ENCODE data around the gene PHACTR2.
"Not testable (repeated sequence)": the region's sequence is repeated elsewhere in the genome, so short reads cannot be mapped to it uniquely, and the experiment has no call there.

PHACTR2 gene

GRCh38 chr6:143701349-143702234, 23.8 kb downstream of the PHACTR2 start:
- Mint-ChIP-seq H3K9me3 (no peaks in the 10 kb centered on the region), H3K4me3 (no peak overlapping the region), H3K27me3 (no peaks in the 10 kb centered on the region), H3K36me3 (peaks cover 5% of the 10 kb centered on the region), H3K27ac (no peak overlapping the region), H3K4me1 (peaks cover 6% of the 10 kb centered on the region)

- Mint-ChIP-seq H3K27me3 (no peaks in the 10 kb centered on the region), H3K9me3 (no peaks in the 10 kb centered on the region), H3K4me3 (no peak overlapping the region), H3K27ac (no peak overlapping the region), H3K36me3 (peaks cover 13% of the 10 kb centered on the region), H3K4me1 (peaks cover 3% of the 10 kb centered on the region)
Measured at GRCh38 chr6:143705569-143705968, 27.8 kb downstream of the PHACTR2 start.

DNA sequence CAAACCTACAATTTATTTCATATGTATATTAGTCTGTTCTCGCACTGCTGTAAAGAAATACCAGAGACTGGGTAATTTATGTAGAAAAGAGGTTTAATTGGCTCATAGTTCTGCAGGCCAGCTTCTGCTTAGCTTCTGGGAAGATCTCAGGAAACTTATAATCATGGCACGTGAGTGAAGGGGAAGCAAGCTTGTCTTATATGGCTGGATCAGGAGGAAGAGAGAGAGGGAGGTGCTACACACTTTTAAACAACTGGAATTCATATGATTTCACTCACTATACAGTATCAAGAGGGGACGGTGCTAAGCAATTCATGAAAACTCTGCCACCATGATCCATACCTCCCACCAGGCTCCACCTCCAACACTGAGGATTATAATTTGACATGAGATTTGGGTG, 29.9 kb downstream of the PHACTR2 start:
- peaks cover 13% of the 10 kb centered on the region for H3K36me3 Mint-ChIP-seq
- peaks cover 3% of the 10 kb centered on the region for H3K4me1 Mint-ChIP-seq
- H3K9me3 Mint-ChIP-seq, result no peaks in the 10 kb centered on the region
- no peaks in the 10 kb centered on the region for H3K27me3 Mint-ChIP-seq
- H3K27ac Mint-ChIP-seq, result no peak overlapping the region
- no peak overlapping the region for H3K4me3 Mint-ChIP-seq

DNA sequence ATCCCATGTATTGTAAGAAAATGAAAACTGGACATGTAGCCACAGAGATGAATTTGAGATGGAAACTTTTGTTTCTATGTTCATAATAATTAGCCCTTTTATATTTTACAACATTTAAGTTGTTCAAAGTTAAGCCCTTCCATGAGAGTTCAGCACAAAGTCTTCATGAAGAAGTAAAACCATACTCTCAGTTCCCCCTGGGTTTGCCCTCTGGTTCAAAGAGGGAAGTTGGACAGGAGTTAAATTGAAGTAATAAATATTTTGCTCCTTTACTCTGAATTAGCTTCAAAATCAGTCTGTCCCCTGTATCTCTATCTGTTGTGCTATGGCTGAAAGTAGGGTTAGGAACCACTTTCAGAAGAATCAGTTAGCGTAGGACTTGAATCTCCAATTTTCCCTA, 31.1 kb downstream of the PHACTR2 start:
- Mint-ChIP-seq H3K4me1 (peaks cover 3% of the 10 kb centered on the region), H3K9me3 (no peaks in the 10 kb centered on the region), H3K4me3 (no peak overlapping the region), H3K27me3 (no peaks in the 10 kb centered on the region), H3K36me3 (peaks cover 14% of the 10 kb centered on the region), H3K27ac (no peak overlapping the region)

- H3K27me3 Mint-ChIP-seq, result no peaks in the 10 kb centered on the region
- H3K4me1 Mint-ChIP-seq, result peaks cover under 1% of the 10 kb centered on the region
- H3K27ac Mint-ChIP-seq, result no peak overlapping the region
- H3K36me3 Mint-ChIP-seq, result peaks cover 11% of the 10 kb centered on the region
- H3K9me3 Mint-ChIP-seq, result no peaks in the 10 kb centered on the region
- no peak overlapping the region for H3K4me3 Mint-ChIP-seq
Measured at GRCh38 chr6:143711714-143712113, 33.9 kb downstream of the PHACTR2 start.

DNA sequence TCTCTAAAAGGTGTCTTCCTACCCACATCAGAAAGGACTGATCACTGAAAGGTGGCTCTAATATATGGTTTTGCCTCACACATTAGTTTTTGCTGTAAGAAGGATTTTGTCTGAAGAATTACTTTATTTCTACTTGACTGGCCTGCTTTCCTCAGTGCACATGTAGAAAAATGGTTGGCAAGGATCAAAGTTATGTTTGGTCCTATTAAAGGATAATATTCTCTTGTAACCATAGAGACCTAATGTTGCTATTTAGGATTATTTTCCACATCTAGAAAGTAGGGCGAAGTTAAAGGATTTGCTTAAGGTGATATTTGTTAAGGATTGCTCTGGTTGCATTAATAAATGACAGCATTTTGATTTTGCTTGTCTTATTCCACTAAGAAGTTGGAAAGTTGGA, 40.7 kb downstream of the PHACTR2 start:
- no peak overlapping the region for H3K27ac Mint-ChIP-seq
- H3K36me3 Mint-ChIP-seq, result peaks cover 17% of the 10 kb centered on the region
- H3K4me1 Mint-ChIP-seq, result no peaks in the 10 kb centered on the region
- peaks cover 11% of the 10 kb centered on the region for H3K9me3 Mint-ChIP-seq
- H3K4me3 Mint-ChIP-seq, result no peak overlapping the region
- H3K27me3 Mint-ChIP-seq, result no peaks in the 10 kb centered on the region

DNA sequence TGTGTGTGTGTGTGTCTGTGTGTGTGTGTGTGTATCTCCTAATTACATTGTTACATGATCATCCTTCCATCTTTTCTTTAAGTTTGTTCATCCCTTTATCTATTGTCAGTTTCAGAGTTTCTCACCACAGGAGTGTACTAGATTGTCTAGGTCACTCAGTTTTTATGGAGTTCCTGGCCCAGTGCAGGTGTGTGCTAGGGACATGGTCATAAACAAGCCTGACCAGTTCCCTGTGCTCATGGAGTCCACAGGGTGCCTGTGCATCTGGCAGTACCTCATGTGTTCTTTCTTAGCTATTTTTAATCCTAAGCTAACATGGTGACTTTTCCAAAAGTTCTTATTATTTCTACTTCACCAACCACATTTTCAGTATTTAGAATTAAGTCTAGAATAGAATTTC, 43.9 kb downstream of the PHACTR2 start:
- H3K27ac Mint-ChIP-seq, result no peak overlapping the region
- no peak overlapping the region for H3K4me3 Mint-ChIP-seq
- peaks cover 17% of the 10 kb centered on the region for H3K9me3 Mint-ChIP-seq
- no peaks in the 10 kb centered on the region for H3K27me3 Mint-ChIP-seq
- H3K4me1 Mint-ChIP-seq, result no peaks in the 10 kb centered on the region
- peaks cover 27% of the 10 kb centered on the region for H3K36me3 Mint-ChIP-seq

GRCh38 chr6:143724876-143725275, 47.1 kb downstream of the PHACTR2 start:
- peaks cover 32% of the 10 kb centered on the region for H3K36me3 Mint-ChIP-seq
- peaks cover 6% of the 10 kb centered on the region for H3K4me1 Mint-ChIP-seq
- H3K27ac Mint-ChIP-seq, result no peak overlapping the region
- H3K4me3 Mint-ChIP-seq, result no peak overlapping the region
- H3K27me3 Mint-ChIP-seq, result no peaks in the 10 kb centered on the region
- H3K9me3 Mint-ChIP-seq, result peaks cover 17% of the 10 kb centered on the region

DNA sequence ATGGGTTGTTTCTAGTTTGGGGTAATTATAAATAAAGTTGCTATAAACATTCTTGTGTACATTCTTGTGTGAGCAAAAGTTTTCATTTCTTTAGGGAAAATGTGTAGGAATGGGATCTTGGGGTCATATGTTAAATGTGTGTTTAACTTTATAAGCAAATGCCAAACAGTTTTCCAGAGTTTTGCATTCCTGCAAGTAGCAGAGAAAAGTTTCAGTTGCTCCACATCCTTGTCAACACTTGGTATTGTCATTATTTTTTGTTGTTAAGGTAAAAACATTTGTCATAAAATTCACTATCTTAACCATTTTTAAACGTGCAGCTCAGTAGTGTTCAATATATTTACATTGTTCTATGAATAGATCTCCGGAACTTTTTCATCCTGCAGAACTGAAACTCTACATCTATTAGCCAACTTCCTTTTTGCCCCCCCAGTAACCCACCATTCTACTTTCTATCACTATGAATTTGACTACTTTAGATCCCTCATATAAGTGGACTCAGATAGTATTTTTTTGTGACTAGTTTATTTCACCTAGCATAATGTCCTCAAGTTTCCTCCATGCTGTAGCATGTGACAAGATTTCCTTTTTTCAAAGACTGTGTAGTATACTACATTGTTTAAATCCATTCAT, 48.4 kb downstream of the PHACTR2 start:
- Mint-ChIP-seq H3K27ac (no peak overlapping the region), H3K36me3 (peaks cover 28% of the 10 kb centered on the region), H3K4me3 (no peak overlapping the region), H3K4me1 (peaks cover 6% of the 10 kb centered on the region), H3K27me3 (no peaks in the 10 kb centered on the region), H3K9me3 (peaks cover 17% of the 10 kb centered on the region)

- Mint-ChIP-seq H3K36me3 (peaks cover 28% of the 10 kb centered on the region), H3K4me3 (no peak overlapping the region), H3K27ac (no peak overlapping the region), H3K9me3 (peaks cover 17% of the 10 kb centered on the region), H3K27me3 (no peaks in the 10 kb centered on the region), H3K4me1 (peaks cover 12% of the 10 kb centered on the region)
Measured at GRCh38 chr6:143727035-143727434, 49.3 kb downstream of the PHACTR2 start.

DNA sequence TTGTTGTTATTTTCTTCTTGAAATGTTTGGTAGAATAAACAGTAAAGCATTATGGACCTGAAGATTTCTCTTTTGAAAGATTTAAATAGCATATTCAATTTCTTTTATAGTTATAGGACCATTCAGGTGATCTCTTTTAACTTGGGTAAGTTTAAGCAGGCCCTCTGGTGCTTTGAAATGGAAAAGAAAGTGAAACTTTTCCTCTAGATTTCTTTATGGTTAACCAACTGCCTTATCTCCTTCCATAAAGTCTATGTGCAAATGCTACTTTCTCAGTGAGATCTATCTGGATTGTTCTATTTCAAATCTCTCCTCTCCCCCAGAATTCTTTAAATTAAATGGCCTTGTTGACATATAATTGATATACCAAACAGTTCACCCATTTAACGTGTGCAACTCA, 54.0 kb downstream of the PHACTR2 start:
- peaks cover 6% of the 10 kb centered on the region for H3K36me3 Mint-ChIP-seq
- no peaks in the 10 kb centered on the region for H3K9me3 Mint-ChIP-seq
- peaks cover 31% of the 10 kb centered on the region for H3K4me1 Mint-ChIP-seq
- peak overlapping the region; percentile 2 for H3K4me3 Mint-ChIP-seq
- H3K27ac Mint-ChIP-seq, result no peak overlapping the region
- H3K27me3 Mint-ChIP-seq, result no peaks in the 10 kb centered on the region

DNA sequence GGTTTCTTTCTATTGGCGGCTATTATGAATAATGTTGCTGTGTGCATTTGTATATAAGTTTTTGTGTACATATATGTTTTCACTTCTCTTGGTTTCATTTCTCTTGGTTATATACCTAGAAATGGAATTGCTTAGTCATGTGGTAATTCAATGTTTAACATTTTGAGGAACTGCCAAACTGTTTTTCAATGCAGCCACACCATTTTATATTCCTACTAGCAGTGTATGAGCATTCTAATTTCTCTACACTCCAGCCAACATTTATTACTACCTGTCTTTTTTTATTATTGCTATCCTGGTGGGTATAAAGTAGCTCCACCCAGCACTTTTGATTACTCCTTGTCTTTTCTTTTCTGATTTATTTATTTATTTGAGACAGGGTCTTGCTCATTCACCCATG, 54.8 kb downstream of the PHACTR2 start:
- Mint-ChIP-seq H3K9me3 (no peaks in the 10 kb centered on the region), H3K36me3 (peaks cover 2% of the 10 kb centered on the region), H3K27me3 (no peaks in the 10 kb centered on the region), H3K4me1 (peaks cover 26% of the 10 kb centered on the region), H3K27ac (no peak overlapping the region), H3K4me3 (peak overlapping the region; percentile 2)

DNA sequence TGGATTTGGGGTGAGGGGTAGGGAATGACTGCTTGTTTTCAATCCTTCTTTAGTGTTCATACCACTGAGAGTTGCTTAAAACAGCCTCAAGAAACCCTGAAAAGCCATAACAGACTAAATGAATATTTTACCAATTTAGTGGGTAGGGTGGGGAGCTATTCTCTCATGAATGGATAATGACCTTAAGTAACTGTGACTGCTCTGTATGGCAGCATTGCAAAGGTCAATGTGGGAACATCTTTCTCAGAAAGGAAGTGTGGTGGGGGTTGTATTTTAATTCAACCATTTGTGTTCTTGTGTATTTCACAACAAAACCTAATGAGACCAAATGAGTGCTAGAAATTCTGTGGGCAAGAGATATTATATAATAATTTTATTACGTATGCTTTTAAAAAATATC, 55.7 kb downstream of the PHACTR2 start:
- Mint-ChIP-seq H3K27ac (no peak overlapping the region), H3K9me3 (no peaks in the 10 kb centered on the region), H3K4me1 (peaks cover 29% of the 10 kb centered on the region), H3K27me3 (no peaks in the 10 kb centered on the region), H3K36me3 (peaks cover 2% of the 10 kb centered on the region), H3K4me3 (no peak overlapping the region)

- H3K27me3 Mint-ChIP-seq, result no peaks in the 10 kb centered on the region
- H3K4me1 Mint-ChIP-seq, result peaks cover 35% of the 10 kb centered on the region
- peaks cover 3% of the 10 kb centered on the region for H3K36me3 Mint-ChIP-seq
- H3K9me3 Mint-ChIP-seq, result no peaks in the 10 kb centered on the region
- no peak overlapping the region for H3K27ac Mint-ChIP-seq
- no peak overlapping the region for H3K4me3 Mint-ChIP-seq
Measured at GRCh38 chr6:143734641-143735063, 56.9 kb downstream of the PHACTR2 start.

- H3K4me1 Mint-ChIP-seq, result peaks cover 19% of the 10 kb centered on the region
- not testable (repeated sequence) for H3K4me3 Mint-ChIP-seq, H3K27ac Mint-ChIP-seq, H3K9me3 Mint-ChIP-seq, H3K27me3 Mint-ChIP-seq, H3K36me3 Mint-ChIP-seq
Measured at GRCh38 chr6:143738072-143738690, 60.4 kb downstream of the PHACTR2 start.

- Mint-ChIP-seq H3K27ac (no peak overlapping the region), H3K9me3 (no peaks in the 10 kb centered on the region), H3K4me3 (peak overlapping the region; percentile 4), H3K27me3 (no peaks in the 10 kb centered on the region), H3K4me1 (peaks cover 17% of the 10 kb centered on the region), H3K36me3 (peaks cover 11% of the 10 kb centered on the region)
Measured at GRCh38 chr6:143739341-143739851, 61.6 kb downstream of the PHACTR2 start.

All from activated naive CD4-positive, alpha-beta T cell treated with anti-CD3 and anti-CD28 coated beads, Interleukin-2, amount 50 U/mL, for 24 hours (primary cell).